GM23338 (cell line): ENCODE measurements around the gene RUSC2.

ENCODE experiments used
- JUNB ChIP-seq: IDR thresholded peaks from one replicate; pipeline ENCODE4 v1.6.1; 2016; ENCODE audit warnings: antibody characterized with exemption; ENCODE audit not compliant: unreplicated experiment
- POLR2AphosphoS5 ChIP-seq: IDR thresholded peaks from 2 replicates; pipeline ENCODE4 v1.6.1; 2016; ENCODE audit warnings: antibody characterized with exemption, low read depth
- TF ChIP-seq, protein P1 (sequence below), 2 experiments: fragments of 200-600 bp in 1 of 2; sonication (generic) in 1 of 2; conservative IDR thresholded peaks; 2 replicates each; pipeline versions ENCODE4 v1.5.1 to v1.6.1; 2016 to 2017; ENCODE audit warnings: antibody characterized with exemption in 2 of 2, low read depth in 2 of 2, mild to moderate bottlenecking in 2 of 2, moderate library complexity in 1 of 2
- TF ChIP-seq, protein P2 (sequence below): IDR thresholded peaks from one replicate; pipeline ENCODE4 v1.6.1; 2018; ENCODE audit warnings: antibody characterized with exemption; ENCODE audit not compliant: unreplicated experiment

- no peak for TF ChIP-seq JUNB
- TF ChIP-seq, protein P1, sequence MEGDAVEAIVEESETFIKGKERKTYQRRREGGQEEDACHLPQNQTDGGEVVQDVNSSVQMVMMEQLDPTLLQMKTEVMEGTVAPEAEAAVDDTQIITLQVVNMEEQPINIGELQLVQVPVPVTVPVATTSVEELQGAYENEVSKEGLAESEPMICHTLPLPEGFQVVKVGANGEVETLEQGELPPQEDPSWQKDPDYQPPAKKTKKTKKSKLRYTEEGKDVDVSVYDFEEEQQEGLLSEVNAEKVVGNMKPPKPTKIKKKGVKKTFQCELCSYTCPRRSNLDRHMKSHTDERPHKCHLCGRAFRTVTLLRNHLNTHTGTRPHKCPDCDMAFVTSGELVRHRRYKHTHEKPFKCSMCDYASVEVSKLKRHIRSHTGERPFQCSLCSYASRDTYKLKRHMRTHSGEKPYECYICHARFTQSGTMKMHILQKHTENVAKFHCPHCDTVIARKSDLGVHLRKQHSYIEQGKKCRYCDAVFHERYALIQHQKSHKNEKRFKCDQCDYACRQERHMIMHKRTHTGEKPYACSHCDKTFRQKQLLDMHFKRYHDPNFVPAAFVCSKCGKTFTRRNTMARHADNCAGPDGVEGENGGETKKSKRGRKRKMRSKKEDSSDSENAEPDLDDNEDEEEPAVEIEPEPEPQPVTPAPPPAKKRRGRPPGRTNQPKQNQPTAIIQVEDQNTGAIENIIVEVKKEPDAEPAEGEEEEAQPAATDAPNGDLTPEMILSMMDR (conservative IDR thresholded peaks at IDR 0.05; ENCODE audit: low read depth in 2 of 2) = no peak
- TF ChIP-seq, protein P2, sequence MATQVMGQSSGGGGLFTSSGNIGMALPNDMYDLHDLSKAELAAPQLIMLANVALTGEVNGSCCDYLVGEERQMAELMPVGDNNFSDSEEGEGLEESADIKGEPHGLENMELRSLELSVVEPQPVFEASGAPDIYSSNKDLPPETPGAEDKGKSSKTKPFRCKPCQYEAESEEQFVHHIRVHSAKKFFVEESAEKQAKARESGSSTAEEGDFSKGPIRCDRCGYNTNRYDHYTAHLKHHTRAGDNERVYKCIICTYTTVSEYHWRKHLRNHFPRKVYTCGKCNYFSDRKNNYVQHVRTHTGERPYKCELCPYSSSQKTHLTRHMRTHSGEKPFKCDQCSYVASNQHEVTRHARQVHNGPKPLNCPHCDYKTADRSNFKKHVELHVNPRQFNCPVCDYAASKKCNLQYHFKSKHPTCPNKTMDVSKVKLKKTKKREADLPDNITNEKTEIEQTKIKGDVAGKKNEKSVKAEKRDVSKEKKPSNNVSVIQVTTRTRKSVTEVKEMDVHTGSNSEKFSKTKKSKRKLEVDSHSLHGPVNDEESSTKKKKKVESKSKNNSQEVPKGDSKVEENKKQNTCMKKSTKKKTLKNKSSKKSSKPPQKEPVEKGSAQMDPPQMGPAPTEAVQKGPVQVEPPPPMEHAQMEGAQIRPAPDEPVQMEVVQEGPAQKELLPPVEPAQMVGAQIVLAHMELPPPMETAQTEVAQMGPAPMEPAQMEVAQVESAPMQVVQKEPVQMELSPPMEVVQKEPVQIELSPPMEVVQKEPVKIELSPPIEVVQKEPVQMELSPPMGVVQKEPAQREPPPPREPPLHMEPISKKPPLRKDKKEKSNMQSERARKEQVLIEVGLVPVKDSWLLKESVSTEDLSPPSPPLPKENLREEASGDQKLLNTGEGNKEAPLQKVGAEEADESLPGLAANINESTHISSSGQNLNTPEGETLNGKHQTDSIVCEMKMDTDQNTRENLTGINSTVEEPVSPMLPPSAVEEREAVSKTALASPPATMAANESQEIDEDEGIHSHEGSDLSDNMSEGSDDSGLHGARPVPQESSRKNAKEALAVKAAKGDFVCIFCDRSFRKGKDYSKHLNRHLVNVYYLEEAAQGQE = no peak
- TF ChIP-seq POLR2AphosphoS5 = no peak
Measured at GRCh38 chr9:35516479-35516878, 26.6 kb downstream of the RUSC2 start.
